ENCODE results near the gene OR1L6.

Gene OR1L6

DNA sequence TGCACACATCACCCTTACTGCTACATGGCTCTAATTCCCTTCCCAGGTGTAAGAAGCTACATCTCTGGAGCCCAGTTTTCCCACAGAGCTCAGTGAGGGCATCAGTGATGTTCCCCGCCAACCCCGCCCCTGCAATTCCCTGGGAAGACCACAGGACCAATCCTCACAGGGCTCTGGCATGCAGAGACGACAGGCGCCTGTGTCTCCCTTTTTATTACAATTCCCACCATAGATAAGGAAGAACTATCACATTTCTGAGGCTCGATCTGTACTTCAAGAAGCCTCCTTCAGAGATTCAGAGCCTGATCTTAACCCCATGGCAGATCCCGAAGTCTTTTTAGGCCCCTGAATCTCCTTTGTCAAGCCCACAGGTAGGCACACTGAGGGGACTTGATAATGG lies at the start of gene OR1L6:
Gene OR1L6, plus strand, starts transcription at position 301 of the 400 bp plus-strand sequence. CDS start 7,545 bp downstream, outside the sequence.
- no peak for DNase-seq (ENCODE audit: low read depth in 3 of 3)

- no peak for DNase-seq (ENCODE audit: low read depth in 3 of 3)
Observed at GRCh38 chr9:122695696-122696095, 46.4 kb upstream of the OR1L6 start.

- no peak for DNase-seq (ENCODE audit: low read depth in 3 of 3)
Observed at GRCh38 chr9:122718038-122718437, 24.1 kb upstream of the OR1L6 start.

GRCh38 chr9:122719218-122719617 lies 22.9 kb upstream of the OR1L6 start:
- no peak for DNase-seq (ENCODE audit: low read depth in 3 of 3)

DNA sequence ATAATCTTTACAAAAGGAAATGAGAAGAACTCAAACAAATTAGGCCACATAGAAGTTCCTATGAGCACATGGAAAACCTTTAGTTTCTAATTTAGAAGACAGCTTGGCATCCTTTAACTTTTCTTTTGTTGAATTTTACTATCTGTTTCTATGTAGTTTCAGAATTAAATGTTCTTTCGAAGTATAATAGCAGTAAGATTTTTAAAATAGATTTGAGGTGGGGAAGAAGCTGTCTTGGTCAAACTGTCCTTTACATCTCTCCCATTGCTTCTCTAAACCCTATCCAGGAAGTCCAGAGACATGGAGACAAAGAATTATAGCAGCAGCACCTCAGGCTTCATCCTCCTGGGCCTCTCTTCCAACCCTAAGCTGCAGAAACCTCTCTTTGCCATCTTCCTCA lies 18.4 kb upstream of the OR1L6 start, which contains the start of gene OR1L4:
Gene OR1L4, plus strand, starts transcription at position 301 of the 400 bp plus-strand sequence. Its CDS starts 0 bp downstream, at position 301.
- no peak for DNase-seq (ENCODE audit: low read depth in 3 of 3)

- DNase-seq (ENCODE audit: low read depth in 3 of 3) = no peak
Observed at GRCh38 chr9:122754825-122755224, 12.7 kb downstream of the OR1L6 start.

GRCh38 chr9:122767817-122768216 lies 25.7 kb downstream of the OR1L6 start:
- DNase-seq (ENCODE audit: low read depth in 3 of 3) = no peak

GRCh38 chr9:122777052-122777451 lies 34.9 kb downstream of the OR1L6 start:
- DNase-seq (ENCODE audit: low read depth in 3 of 3) = no peak

GRCh38 chr9:122777935-122778627 lies 36.0 kb downstream of the OR1L6 start:
- no peak for DNase-seq (ENCODE audit: low read depth in 3 of 3)

DNA sequence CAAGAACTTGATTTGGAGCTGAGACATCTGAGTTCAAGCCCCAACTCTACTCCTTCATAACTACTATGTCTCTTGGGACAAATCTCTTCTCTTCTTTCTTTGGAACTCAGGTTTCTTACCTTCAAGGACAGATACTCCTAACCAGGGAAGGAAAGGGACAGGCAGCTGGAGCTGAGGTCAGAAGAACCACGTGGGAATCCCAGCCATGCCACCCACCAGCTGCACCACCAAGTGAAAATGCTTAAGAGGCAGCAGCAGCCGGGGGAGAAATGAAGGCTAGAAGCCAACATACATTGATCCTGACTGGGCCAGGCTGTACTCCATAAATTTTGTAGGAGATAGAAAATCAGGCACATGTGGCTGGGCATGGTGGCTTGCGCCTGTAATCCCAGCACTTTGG lies 37.1 kb downstream of the OR1L6 start:
- no peak for DNase-seq (ENCODE audit: low read depth in 3 of 3)

DNA sequence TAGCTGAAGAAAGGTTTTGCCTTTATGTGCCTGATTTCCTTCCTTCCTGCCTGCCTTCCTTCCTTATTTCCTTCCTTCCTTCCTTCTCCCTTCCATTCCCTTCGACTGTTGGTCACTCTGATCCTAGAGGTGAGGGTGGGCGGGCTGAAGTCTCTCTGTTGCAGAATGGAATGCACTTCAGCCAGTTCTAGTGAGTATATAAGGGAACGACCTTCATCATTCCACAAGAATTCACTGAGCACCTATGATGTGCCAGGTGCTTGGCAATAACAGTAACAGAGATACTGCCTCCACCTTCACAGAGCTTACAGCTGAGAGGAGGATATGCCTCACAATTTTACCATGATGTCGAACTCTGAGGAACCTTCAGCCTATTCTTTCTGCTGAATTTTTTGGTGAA lies 37.9 kb downstream of the OR1L6 start:
- no peak for DNase-seq (ENCODE audit: low read depth in 3 of 3)

- DNase-seq (ENCODE audit: low read depth in 3 of 3) = no peak
Observed at GRCh38 chr9:122781671-122782070, 39.6 kb downstream of the OR1L6 start.

DNA sequence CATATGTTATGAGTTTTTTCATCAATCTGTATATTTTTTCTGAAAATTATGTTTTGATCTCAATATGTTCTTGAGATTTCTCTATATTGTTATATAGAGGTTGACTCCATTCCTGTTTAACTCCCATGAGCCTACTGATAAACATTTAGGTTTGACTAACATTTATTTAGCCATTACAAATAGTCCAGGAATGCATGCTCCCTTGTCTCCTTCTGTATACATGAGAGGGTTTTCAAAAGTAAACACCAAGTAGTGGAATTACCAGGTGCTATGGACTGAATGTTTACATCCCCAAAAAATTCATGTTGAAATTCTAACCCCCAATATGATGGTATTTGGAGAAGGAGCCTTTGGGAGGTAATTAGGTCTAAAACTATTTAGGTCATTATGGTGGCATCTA lies 43.2 kb downstream of the OR1L6 start:
- DNase-seq (ENCODE audit: low read depth in 3 of 3) = no peak

DNA sequence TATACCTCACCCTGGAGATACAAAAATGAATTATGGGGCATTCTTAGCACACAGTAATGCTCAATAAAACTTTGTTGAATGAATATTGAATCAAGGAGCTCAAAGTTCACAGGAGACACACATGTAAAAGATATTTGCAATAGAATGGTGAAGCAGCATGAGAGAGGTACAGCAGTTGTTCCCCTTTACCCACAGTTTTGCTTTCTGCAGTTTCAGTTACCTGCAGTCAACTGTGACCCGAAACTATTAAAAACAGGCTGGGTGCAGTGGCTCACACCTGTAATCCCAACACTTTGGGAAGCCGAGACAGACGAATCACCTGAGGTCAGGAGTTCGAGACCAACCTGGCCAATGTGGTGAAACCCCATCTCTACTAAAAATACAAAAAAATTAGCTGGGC lies 44.2 kb downstream of the OR1L6 start:
- no peak for DNase-seq (ENCODE audit: low read depth in 3 of 3)

DNA sequence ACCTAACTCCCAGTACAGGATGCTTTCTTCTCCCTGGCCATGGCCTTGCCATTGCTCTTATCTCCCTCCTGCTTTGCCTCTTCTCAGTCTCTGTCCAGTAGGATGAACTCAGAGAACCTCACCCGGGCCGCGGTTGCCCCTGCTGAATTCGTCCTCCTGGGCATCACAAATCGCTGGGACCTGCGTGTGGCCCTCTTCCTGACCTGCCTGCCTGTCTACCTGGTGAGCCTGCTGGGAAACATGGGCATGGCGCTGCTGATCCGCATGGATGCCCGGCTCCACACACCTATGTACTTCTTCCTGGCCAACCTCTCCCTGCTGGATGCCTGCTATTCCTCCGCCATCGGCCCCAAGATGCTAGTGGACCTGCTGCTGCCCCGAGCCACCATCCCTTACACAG lies 46.7 kb downstream of the OR1L6 start, which contains the start of gene OR5C1:
Gene OR5C1, plus strand, starts transcription at position 103 of the 400 bp plus-strand sequence. Its CDS starts 0 bp downstream, at position 103.
- no peak for DNase-seq (ENCODE audit: low read depth in 3 of 3)

GRCh38 chr9:122789256-122790046 lies 47.3 kb downstream of the OR1L6 start:
- DNase-seq (ENCODE audit: low read depth in 3 of 3) = no peak

DNA sequence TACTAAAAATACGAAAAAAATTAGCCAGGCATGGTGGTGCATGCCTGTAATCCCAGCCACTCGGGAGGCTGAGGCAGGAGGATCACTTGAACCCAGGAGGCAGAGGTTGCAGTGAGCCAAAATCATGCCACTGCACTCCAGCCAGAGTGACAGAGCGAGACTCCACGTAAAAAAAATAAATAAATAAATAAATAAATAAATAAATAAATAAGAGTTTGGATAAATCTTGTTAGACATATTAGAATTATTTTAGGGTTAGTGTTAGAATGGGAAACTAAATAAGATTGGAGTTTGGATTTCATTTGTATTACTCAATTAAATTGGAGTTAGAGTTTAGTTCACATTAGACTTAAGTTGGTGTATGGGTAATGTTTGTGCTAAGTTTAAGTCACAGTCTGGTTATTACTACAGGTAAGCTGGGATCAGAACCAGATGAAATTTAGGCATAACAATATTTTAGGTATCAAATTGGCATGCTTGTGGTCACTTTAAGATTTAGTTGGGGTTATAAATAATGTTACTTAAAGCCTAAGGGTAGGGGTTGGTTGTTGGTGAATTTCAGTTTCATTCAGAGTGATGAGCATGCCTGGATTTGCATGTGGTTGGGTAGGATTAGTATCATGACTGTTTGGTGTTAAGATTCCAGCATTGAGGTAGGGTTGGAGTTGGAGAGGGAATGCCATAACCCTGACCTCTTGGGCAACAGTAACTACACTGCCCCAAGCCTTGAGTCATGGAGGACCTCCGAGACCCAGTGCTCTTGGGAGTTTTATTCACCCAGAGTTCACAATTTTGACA lies 50.0 kb downstream of the OR1L6 start:
- DNase-seq (ENCODE audit: low read depth in 3 of 3) = no peak

DNA sequence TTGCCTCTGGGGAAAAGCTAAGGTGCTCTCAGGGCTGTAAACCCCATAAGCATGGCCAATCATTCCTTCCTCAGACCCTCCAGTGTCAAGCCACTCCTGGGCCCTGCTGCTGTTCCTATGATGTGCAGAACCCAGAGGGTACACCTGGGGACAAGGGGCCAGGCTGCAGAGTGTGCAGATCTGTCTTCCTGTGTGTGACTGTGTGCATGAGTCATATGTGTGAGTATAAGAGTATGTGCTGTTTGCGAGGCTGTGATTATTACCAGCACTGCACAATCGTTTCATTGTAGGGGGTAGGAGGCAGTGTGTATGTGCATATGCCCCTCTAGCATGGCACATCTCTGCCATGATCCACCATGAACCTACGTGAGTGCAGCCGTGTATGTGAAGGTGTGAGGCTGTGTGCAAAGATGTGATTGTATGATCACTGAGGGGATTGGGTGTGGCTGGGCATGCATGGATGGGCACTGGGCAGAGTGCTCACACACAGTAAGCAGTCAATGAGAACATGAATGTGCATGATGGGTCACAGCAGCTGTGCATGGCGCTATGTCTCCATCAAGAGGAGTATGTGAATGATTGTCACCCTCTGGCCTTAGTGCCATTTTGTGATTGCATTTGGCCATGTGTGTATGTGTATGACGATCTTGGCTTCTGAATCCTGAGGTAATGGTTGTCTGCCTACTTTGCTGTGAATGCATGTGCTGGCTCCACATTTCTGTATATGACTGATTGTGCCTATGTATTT lies 55.4 kb downstream of the OR1L6 start:
- no peak for DNase-seq (ENCODE audit: low read depth in 3 of 3)
